SK-N-SH treated with all-trans-retinoic acid at 6 μM for 48 hours (cell line): ENCODE measurements around the gene SOHLH2.

ENCODE experiments used
- ATAC-seq: fragments of 200-7000 bp; cut with Tn5 transposase; 3 replicates; pipeline ENCODE4 v1.9.1; 2020; ENCODE audit warnings: mild to moderate bottlenecking, moderate library complexity
- ESRRG ChIP-seq: fragments of 250-450 bp; sonication (Bioruptor Pico); IDR thresholded peaks from 2 replicates; pipeline ENCODE4 v1.6.1; 2021; ENCODE audit warnings: mild to moderate bottlenecking
- GLIS3 ChIP-seq: fragments of 250-450 bp; sonication (Bioruptor Pico); IDR thresholded peaks from 2 replicates; pipeline ENCODE4 v1.5.0; 2020; ENCODE audit warnings: mild to moderate bottlenecking, moderate library complexity
- ISL1 ChIP-seq: fragments of 250-450 bp; sonication (Bioruptor Pico); IDR thresholded peaks from 2 replicates; pipeline ENCODE4 v2.1.2; 2022; ENCODE audit warnings: mild to moderate bottlenecking, moderate library complexity
- SNAI2 ChIP-seq: fragments of 250-450 bp; sonication (Bioruptor Pico); IDR thresholded peaks from 2 replicates; pipeline ENCODE4 v1.5.0; 2020; ENCODE audit warnings: mild to moderate bottlenecking, moderate library complexity
- ZC3H10 ChIP-seq: fragments of 250-450 bp; sonication (Bioruptor Pico); IDR thresholded peaks from 2 replicates; pipeline ENCODE4 v1.5.1; 2021; ENCODE audit warnings: mild to moderate bottlenecking, moderate library complexity
- ZFP3 ChIP-seq: fragments of 250-450 bp; sonication (Bioruptor Pico); IDR thresholded peaks from 2 replicates; pipeline ENCODE4 v1.5.0; 2020; ENCODE audit warnings: mild to moderate bottlenecking, moderate library complexity
- TF ChIP-seq, protein P1 (sequence below): fragments of 250-450 bp; sonication (Bioruptor Pico); IDR thresholded peaks from 2 replicates; pipeline ENCODE4 v1.8.0; 2020; ENCODE audit warnings: mild to moderate bottlenecking, moderate library complexity, borderline replicate concordance

Gene SOHLH2

DNA sequence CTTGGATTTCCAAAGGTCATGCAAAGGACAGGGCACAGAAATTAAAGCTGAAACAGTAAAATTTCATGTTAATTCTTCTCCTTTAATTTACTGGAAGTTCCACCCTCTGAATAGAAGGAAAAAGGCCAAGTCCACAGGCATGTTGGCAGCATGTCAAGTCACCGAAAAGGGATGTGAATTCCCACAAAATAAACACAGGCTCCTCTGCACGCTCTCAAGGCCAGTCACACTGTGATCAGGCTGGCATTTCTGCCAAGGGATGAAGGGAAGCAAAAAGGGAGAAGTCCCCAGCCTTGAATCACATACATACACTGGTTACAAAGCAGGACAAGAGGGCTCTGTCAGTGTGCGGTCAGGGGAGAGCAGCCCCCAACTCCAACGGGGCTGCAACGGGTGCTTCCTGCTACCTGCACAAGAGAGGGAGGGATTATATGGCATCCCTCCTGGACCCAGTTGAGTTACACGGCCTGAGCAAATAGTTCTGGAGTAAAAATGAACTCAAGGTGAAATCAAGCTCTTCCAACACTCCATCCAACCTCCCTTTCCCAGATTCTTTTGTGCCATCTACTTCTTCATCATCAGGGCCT is 90.0 kb downstream of the SOHLH2 start:
- ATAC-seq = no peak; the same call in 2 of the 3 replicates
- TF ChIP-seq ESRRG (CRISPR knock-in tag) (no peak), ZFP3 (CRISPR knock-in tag) (peak; percentile 80; the same call in 1 of the 2 replicates), SNAI2 (CRISPR knock-in tag) (no peak), GLIS3 (CRISPR knock-in tag) (no peak), ZC3H10 (no peak), ISL1 (CRISPR knock-in tag) (no peak)
- TF ChIP-seq, protein P1, sequence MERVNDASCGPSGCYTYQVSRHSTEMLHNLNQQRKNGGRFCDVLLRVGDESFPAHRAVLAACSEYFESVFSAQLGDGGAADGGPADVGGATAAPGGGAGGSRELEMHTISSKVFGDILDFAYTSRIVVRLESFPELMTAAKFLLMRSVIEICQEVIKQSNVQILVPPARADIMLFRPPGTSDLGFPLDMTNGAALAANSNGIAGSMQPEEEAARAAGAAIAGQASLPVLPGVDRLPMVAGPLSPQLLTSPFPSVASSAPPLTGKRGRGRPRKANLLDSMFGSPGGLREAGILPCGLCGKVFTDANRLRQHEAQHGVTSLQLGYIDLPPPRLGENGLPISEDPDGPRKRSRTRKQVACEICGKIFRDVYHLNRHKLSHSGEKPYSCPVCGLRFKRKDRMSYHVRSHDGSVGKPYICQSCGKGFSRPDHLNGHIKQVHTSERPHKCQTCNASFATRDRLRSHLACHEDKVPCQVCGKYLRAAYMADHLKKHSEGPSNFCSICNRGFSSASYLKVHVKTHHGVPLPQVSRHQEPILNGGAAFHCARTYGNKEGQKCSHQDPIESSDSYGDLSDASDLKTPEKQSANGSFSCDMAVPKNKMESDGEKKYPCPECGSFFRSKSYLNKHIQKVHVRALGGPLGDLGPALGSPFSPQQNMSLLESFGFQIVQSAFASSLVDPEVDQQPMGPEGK (CRISPR knock-in tag) = no peak
- TF ChIP-seq, all 23 proteins: peak for 1
